IMR-90 (cell line): Measurements from ENCODE around the gene SPEG. TPM values are rescaled to one million over a fixed set of nuclear protein-coding genes. Genes with fewer than 3 reads are reported as not detected.

ENCODE experiments used
- ATAC-seq: fragments of 200-7000 bp; cut with Tn5 transposase; 2 replicates; pipeline ENCODE4 v1.9.1; 2020; ENCODE audit warnings: low read depth, mild to moderate bottlenecking, moderate library complexity
- BruUV-seq: library from RNA; stranded (reverse); fragments of 400-500 nt; replicated peaks from 2 replicates; lab custom pipeline; 2021; lab: Mats Ljungman, UMichigan
- CTCF ChIA-PET: fragments of 300-600 bp; formaldehyde crosslinking; extraction: SDS; loops from one replicate; lab custom pipeline; 2021; ENCODE audit warnings: antibody characterized with exemption; lab: Yijun Ruan, JAX
- POLR2A ChIA-PET: fragments of 300-600 bp; sonication (Branson Sonifier 250); formaldehyde crosslinking; loops from one replicate; lab custom pipeline; 2022; ENCODE audit warnings: antibody characterized with exemption; ENCODE audit not compliant: unreplicated experiment; lab: Charles Lee
- DNase-seq: peaks from one replicate; pipeline ENCODE4 v3.0.0; 2013
- H2AFZ ChIP-seq: replicated peaks from 2 replicates; pipeline ENCODE3; 2013; ENCODE audit warnings: low read length, mild to moderate bottlenecking; ENCODE audit not compliant: poor library complexity
- H2AK5ac ChIP-seq: 2 replicates; pipeline ENCODE4 v1.6.1; 2013; ENCODE audit warnings: low read depth, low read length, inconsistent platforms
- H2AK9ac ChIP-seq: replicated peaks from 2 replicates; pipeline ENCODE3; 2013; ENCODE audit warnings: mild to moderate bottlenecking, low read depth, low read length, moderate library complexity; ENCODE audit not compliant: poor library complexity
- H2BK120ac ChIP-seq: 2 replicates; pipeline ENCODE4 v1.6.1; 2013; ENCODE audit warnings: low read depth, low read length, inconsistent platforms
- H2BK15ac ChIP-seq: 3 replicates; pipeline ENCODE4 v1.6.1; 2013; ENCODE audit warnings: low read depth, low read length, inconsistent platforms
- H2BK20ac ChIP-seq: 2 replicates; pipeline ENCODE4 v1.6.1; 2013; ENCODE audit warnings: low read depth, mild to moderate bottlenecking, inconsistent platforms, low read length, moderate library complexity
- H2BK5ac ChIP-seq: 2 replicates; pipeline ENCODE4 v1.6.1; 2013; ENCODE audit warnings: mild to moderate bottlenecking, low read depth, low read length, inconsistent platforms; ENCODE audit not compliant: poor library complexity, severe bottlenecking
- H3K14ac ChIP-seq: replicated peaks from 2 replicates; pipeline ENCODE4 v1.6.1; 2013; ENCODE audit warnings: low read depth, low read length, inconsistent platforms
- H3K18ac ChIP-seq: 2 replicates; pipeline ENCODE4 v1.6.1; 2013; ENCODE audit warnings: low read depth, low read length, control low read depth
- H3K23ac ChIP-seq: 2 replicates; pipeline ENCODE4 v1.6.1; 2013; ENCODE audit warnings: low read depth, low read length, inconsistent platforms
- H3K27ac ChIP-seq: 2 replicates; pipeline ENCODE4 v1.5.1; 2013; ENCODE audit warnings: mild to moderate bottlenecking, control low read depth, low read length; ENCODE audit not compliant: insufficient read depth
- H3K27me3 ChIP-seq: 2 replicates; pipeline ENCODE4 v1.6.1; 2013; ENCODE audit warnings: low read length; ENCODE audit not compliant: control insufficient read depth, insufficient read depth
- H3K36me3 ChIP-seq: 2 replicates; pipeline ENCODE4 v1.6.1; 2013; ENCODE audit warnings: low read length, mixed read lengths; ENCODE audit not compliant: control insufficient read depth, insufficient read depth
- H3K4ac ChIP-seq: 2 replicates; pipeline ENCODE4 v1.6.1; 2013; ENCODE audit warnings: low read depth, low read length, inconsistent platforms
- H3K4me1 ChIP-seq: 2 replicates; pipeline ENCODE4 v1.6.1; 2013; ENCODE audit warnings: low read length, mixed read lengths; ENCODE audit not compliant: control insufficient read depth, insufficient read depth
- H3K4me2 ChIP-seq: 2 replicates; pipeline ENCODE4 v1.6.1; 2013; ENCODE audit warnings: low read depth, mild to moderate bottlenecking, control low read depth, low read length, moderate library complexity
- H3K4me3 ChIP-seq: 2 replicates; pipeline ENCODE4 v1.5.1; 2013; ENCODE audit warnings: low read depth, mild to moderate bottlenecking, control low read depth, low read length, moderate library complexity; ENCODE audit not compliant: insufficient read depth
- H3K56ac ChIP-seq: 2 replicates; pipeline ENCODE4 v1.6.1; 2013; ENCODE audit warnings: low read length, inconsistent platforms; ENCODE audit not compliant: insufficient read depth; ENCODE audit errors: extremely low read depth
- H3K79me1 ChIP-seq, 2 experiments: 2 replicates each; pipeline ENCODE4 v1.6.1; 2013; ENCODE audit warnings: low read length in 2 of 2, inconsistent platforms in 1 of 2, low read depth in 1 of 2
- H3K9ac ChIP-seq: 2 replicates; pipeline ENCODE4 v1.6.1; 2013; ENCODE audit warnings: low read depth, low read length, control low read depth
- H3K9me1 ChIP-seq: 2 replicates; pipeline ENCODE4 v1.6.1; 2013; ENCODE audit warnings: low read length, inconsistent platforms; ENCODE audit not compliant: insufficient read depth
- H3K9me3 ChIP-seq: 2 replicates; pipeline ENCODE4 v1.6.1; 2013; ENCODE audit warnings: low read length; ENCODE audit not compliant: control insufficient read depth, insufficient read depth
- H4K20me1 ChIP-seq: 2 replicates; pipeline ENCODE4 v1.6.1; 2013; ENCODE audit warnings: low read length, inconsistent platforms; ENCODE audit not compliant: insufficient read depth
- H4K5ac ChIP-seq: 2 replicates; pipeline ENCODE4 v1.6.1; 2013; ENCODE audit warnings: mild to moderate bottlenecking, low read depth, low read length, control low read depth
- H4K8ac ChIP-seq, 2 experiments: 2 replicates each; pipeline ENCODE4 v1.6.1; 2013; ENCODE audit warnings: low read depth in 2 of 2, low read length in 2 of 2, control low read depth in 1 of 2, inconsistent platforms in 1 of 2
- H4K91ac ChIP-seq: 2 replicates; pipeline ENCODE4 v1.6.1; 2013; ENCODE audit warnings: low read depth, low read length, inconsistent platforms; ENCODE audit not compliant: insufficient read depth
- BHLHE40 ChIP-seq: fragments of 150-350 bp; IDR thresholded peaks from 2 replicates; pipeline ENCODE4 v1.6.1; 2016; ENCODE audit warnings: mild to moderate bottlenecking, low read depth, low read length
- CEBPB ChIP-seq: IDR thresholded peaks from 2 replicates; pipeline ENCODE4 v1.6.1; 2012; ENCODE audit warnings: low read depth, low read length, improper control_type of control experiment
- CHD1 ChIP-seq: IDR thresholded peaks from 2 replicates; pipeline ENCODE4 v1.6.1; 2012; ENCODE audit warnings: low read depth, low read length, improper control_type of control experiment
- CTCF ChIP-seq: conservative IDR thresholded peaks from 2 replicates; pipeline ENCODE4 v1.5.1; 2012; ENCODE audit warnings: mild to moderate bottlenecking, low read depth, low read length, improper control_type of control experiment
- MAFK ChIP-seq: IDR thresholded peaks from 2 replicates; pipeline ENCODE4 v1.6.1; 2012; ENCODE audit warnings: low read depth, low read length, improper control_type of control experiment
- MAZ ChIP-seq: IDR thresholded peaks from 2 replicates; pipeline ENCODE4 v1.6.1; 2012; ENCODE audit warnings: low read depth, mild to moderate bottlenecking, low read length, improper control_type of control experiment, moderate library complexity, borderline replicate concordance
- MXI1 ChIP-seq: IDR thresholded peaks from 2 replicates; pipeline ENCODE4 v1.6.1; 2012; ENCODE audit warnings: low read depth, mild to moderate bottlenecking, low read length, moderate library complexity, borderline replicate concordance
- NFE2L2 ChIP-seq: fragments of 150-350 bp; IDR thresholded peaks from 2 replicates; pipeline ENCODE4 v1.6.1; 2016; ENCODE audit warnings: low read depth, mild to moderate bottlenecking, low read length
- POLR2A ChIP-seq: IDR thresholded peaks from 2 replicates; pipeline ENCODE4 v1.6.1; 2012; ENCODE audit warnings: mild to moderate bottlenecking, low read depth, low read length
- RAD21 ChIP-seq: IDR thresholded peaks from 2 replicates; pipeline ENCODE4 v1.6.1; 2012; ENCODE audit warnings: low read length, improper control_type of control experiment
- RCOR1 ChIP-seq: IDR thresholded peaks from 2 replicates; pipeline ENCODE4 v1.6.1; 2012; ENCODE audit warnings: mild to moderate bottlenecking, low read length, improper control_type of control experiment; ENCODE audit not compliant: insufficient replicate concordance
- RFX5 ChIP-seq: IDR thresholded peaks from 2 replicates; pipeline ENCODE4 v1.8.0; 2012; ENCODE audit warnings: low read depth, mild to moderate bottlenecking, low read length, moderate library complexity
- SMC3 ChIP-seq: fragments of 150-350 bp; IDR thresholded peaks from 2 replicates; pipeline ENCODE4 v1.6.1; 2016; ENCODE audit warnings: low read depth, mild to moderate bottlenecking, antibody characterized with exemption, low read length, moderate library complexity
- WGBS, 2 experiments: methylation state at CpG; one replicate each; pipeline versions ENCODE4 v1.1.5 to v1.1.7; 2013; ENCODE audit warnings: missing lambda C conversion rate in 2 of 2; ENCODE audit not compliant: insufficient read length in 1 of 2; ENCODE audit errors: extremely low coverage in 2 of 2; 5-methylcytosine and 5-hydroxymethylcytosine counted together
- dilution Hi-C: fragments of 300-500 bp; cut with HindIII; formaldehyde crosslinking; loops from one replicate; pipeline ENCODE4 v1.14.3; 2018; ENCODE audit warnings: low sequenced_read_pairs; ENCODE audit not compliant: unreplicated experiment
- in situ Hi-C: fragments of 300-500 bp; cut with MboI; formaldehyde crosslinking; loops from 3 replicates; pipeline ENCODE4 v1.14.3; 2019; ENCODE audit warnings: low sequenced_read_pairs, inconsistent platforms, mixed read lengths
- intact Hi-C: fragments of 100-400 bp; cut with micrococcal nuclease; formaldehyde crosslinking; loops from 2 replicates; pipeline ENCODE4 v1.10.0; 2022
- polyA plus RNA-seq, 3 experiments: library from polyadenylated mRNA; depleted of rRNA; stranded (reverse); fragments of >200 nt; gene quantifications; 2 replicates each; pipeline ENCODE4 v1.2.3, GENCODE V29; 2012; ENCODE audit warnings: low replicate concordance in 1 of 3
- total RNA-seq: library from RNA; depleted of rRNA; stranded (reverse); fragments of >200 nt; gene quantifications from 2 replicates; pipeline ENCODE4 v1.2.3, GENCODE V29; 2012
- TF ChIP-seq, protein P1 (sequence below): fragments of 150-350 bp; IDR thresholded peaks from 2 replicates; pipeline ENCODE4 v1.6.1; 2017; ENCODE audit warnings: mild to moderate bottlenecking, antibody characterized with exemption, low read length, low read depth
- TF ChIP-seq, protein P2 (sequence below): fragments of 150-350 bp; IDR thresholded peaks from 2 replicates; pipeline ENCODE4 v1.6.1; 2016; ENCODE audit warnings: low read depth, mild to moderate bottlenecking, low read length, moderate library complexity, borderline replicate concordance

The SPEG gene
- total and polyA plus RNA-seq, 2 of the 4 experiments (the other 2 are of a cell fraction), result 6.8 to 81.6 TPM

GRCh38 chr2:219506153-219506801 is 71.6 kb downstream of the SPEG start:
- no peak overlapping the region for H3K18ac ChIP-seq
- no peak overlapping the region for H3K4me3 ChIP-seq
- H2BK20ac ChIP-seq, result no peak overlapping the region
- no peaks in the 10 kb centered on the region for H3K9me3 ChIP-seq
- no peak overlapping the region for H2AK5ac ChIP-seq
- dilution Hi-C loops (no loop called here), intact Hi-C loops (no loop called here), in situ Hi-C loops (no loop called here)
- 82% methylated on average over 17 of the region's 23 CpGs; no CpG with 5 or more reads in 1 of the 2 experiments for WGBS, 2 experiments
- ATAC-seq (no peak), DNase-seq (no peak)
- no peak overlapping the region for H2BK120ac ChIP-seq
- H2BK5ac ChIP-seq, result no peak overlapping the region
- no TSS peak for BruUV-seq
- H3K36me3 ChIP-seq, result peaks cover 45% of the 10 kb centered on the region
- H3K27ac ChIP-seq, result no peak overlapping the region
- no peak overlapping the region for H2AFZ ChIP-seq
- no peaks in the 10 kb centered on the region for H3K9me1 ChIP-seq
- H3K23ac ChIP-seq, result no peak overlapping the region
- 0 out of 2 replicates have a peak, but pooled peaks cover 4% of the 10 kb centered on the region for H3K4me1 ChIP-seq
- H2BK15ac ChIP-seq, result no peak overlapping the region
- no peak overlapping the region for H3K14ac ChIP-seq
- POLR2A ChIA-PET, result no interaction called here
- H3K27me3 ChIP-seq, result peaks cover 11% of the 10 kb centered on the region
- CTCF ChIA-PET, result no interaction called here
- TF ChIP-seq, protein P1, sequence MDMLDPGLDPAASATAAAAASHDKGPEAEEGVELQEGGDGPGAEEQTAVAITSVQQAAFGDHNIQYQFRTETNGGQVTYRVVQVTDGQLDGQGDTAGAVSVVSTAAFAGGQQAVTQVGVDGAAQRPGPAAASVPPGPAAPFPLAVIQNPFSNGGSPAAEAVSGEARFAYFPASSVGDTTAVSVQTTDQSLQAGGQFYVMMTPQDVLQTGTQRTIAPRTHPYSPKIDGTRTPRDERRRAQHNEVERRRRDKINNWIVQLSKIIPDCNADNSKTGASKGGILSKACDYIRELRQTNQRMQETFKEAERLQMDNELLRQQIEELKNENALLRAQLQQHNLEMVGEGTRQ, result no peak
- TF ChIP-seq POLR2A (no peak), BHLHE40 (no peak), MXI1 (no peak), NFE2L2 (no peak), SMC3 (no peak), RFX5 (no peak), MAZ (no peak), CHD1 (no peak), MAFK (no peak), CTCF (no peak), RCOR1 (no peak), RAD21 (no peak), CEBPB (no peak)
- TF ChIP-seq, protein P2, sequence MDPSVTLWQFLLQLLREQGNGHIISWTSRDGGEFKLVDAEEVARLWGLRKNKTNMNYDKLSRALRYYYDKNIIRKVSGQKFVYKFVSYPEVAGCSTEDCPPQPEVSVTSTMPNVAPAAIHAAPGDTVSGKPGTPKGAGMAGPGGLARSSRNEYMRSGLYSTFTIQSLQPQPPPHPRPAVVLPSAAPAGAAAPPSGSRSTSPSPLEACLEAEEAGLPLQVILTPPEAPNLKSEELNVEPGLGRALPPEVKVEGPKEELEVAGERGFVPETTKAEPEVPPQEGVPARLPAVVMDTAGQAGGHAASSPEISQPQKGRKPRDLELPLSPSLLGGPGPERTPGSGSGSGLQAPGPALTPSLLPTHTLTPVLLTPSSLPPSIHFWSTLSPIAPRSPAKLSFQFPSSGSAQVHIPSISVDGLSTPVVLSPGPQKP, result no peak
- no peak overlapping the region for H3K9ac ChIP-seq
- H4K91ac ChIP-seq, result no peak overlapping the region
- no peak overlapping the region for H3K4me2 ChIP-seq
- H4K5ac ChIP-seq, result no peak overlapping the region
- H2AK9ac ChIP-seq, result peak overlapping the region; percentile 28
- H3K56ac ChIP-seq, result no peak overlapping the region
- H4K20me1 ChIP-seq, result no peaks in the 10 kb centered on the region
- no peak overlapping the region for H3K4ac ChIP-seq
- no peak overlapping the region for H4K8ac ChIP-seq
- H3K79me1 ChIP-seq, result peaks cover 0 to 9% of the 10 kb centered on the region in 2 experiments; a peak in 2 of 4 replicates
